Body of pancreas (tissue), 4 donors: Measurements from ENCODE around the gene COPE. TPM values are rescaled to one million over a fixed set of nuclear protein-coding genes. Genes with fewer than 3 reads are reported as not detected.

Source experiments
- ATAC-seq: fragments of 150-250 bp; one replicate; pipeline ENCODE4 v1.9.1; 2016
- DNase-seq, 4 donors: peaks; one replicate each; pipeline ENCODE4 v3.0.0-alpha.2; 2019
- H3K27ac ChIP-seq, 4 donors: fragments of 200-600 bp; sonication (generic); 1 replicate in 3 of 4; 2 replicates in 1 of 4; pipeline versions ENCODE4 v1.5.1 to v1.6.1; 2016 to 2019; ENCODE audit warnings: mild to moderate bottlenecking in 1 of 4, mixed read lengths in 1 of 4, moderate library complexity in 1 of 4
- H3K27me3 ChIP-seq, 2 donors: fragments of 200-600 bp; sonication (generic); one replicate each; pipeline ENCODE4 v1.6.0; 2016; ENCODE audit warnings: mild to moderate bottlenecking in 1 of 2
- H3K36me3 ChIP-seq, 2 donors: fragments of 200-600 bp; sonication (generic); replicated peaks in 1 of 2; 2 replicates each; pipeline ENCODE4 v1.5.1; 2016; ENCODE audit warnings: low read depth in 2 of 2; ENCODE audit not compliant: insufficient read depth in 1 of 2
- H3K4me1 ChIP-seq: fragments of 200-600 bp; sonication (generic); one replicate; pipeline ENCODE4 v1.6.0; 2016
- H3K4me3 ChIP-seq, 2 donors: fragments of 200-600 bp; sonication (generic); 1 replicate in 1 of 2; 2 replicates in 1 of 2; pipeline ENCODE4 v1.5.1; 2016 to 2019
- H3K9me3 ChIP-seq, 3 donors: fragments of 200-600 bp; sonication (generic); 1 replicate in 2 of 3; 2 replicates in 1 of 3; pipeline ENCODE4 v1.5.1; 2016
- POLR2A ChIP-seq, 3 donors: fragments of 450-650 bp; IDR thresholded peaks; one replicate each; pipeline ENCODE4 v1.6.1; 2016; ENCODE audit warnings: antibody characterized with exemption in 3 of 3, mild to moderate bottlenecking in 2 of 3
- WGBS, 2 donors: methylation state at CpG; one replicate each; pipeline ENCODE4 v1.1.5; 2017; 5-methylcytosine and 5-hydroxymethylcytosine counted together
- intact Hi-C: fragments of 100-400 bp; cut with DNase I; formaldehyde crosslinking; loops from one replicate; pipeline ENCODE4 v1.15.1; 2023
- total RNA-seq, 2 donors: library from RNA; depleted of rRNA; stranded (reverse); fragments of >200 nt; gene quantifications; one replicate each; pipeline ENCODE4 v1.1.0, GENCODE V29; 2016
- TF ChIP-seq, protein P1 (sequence below), 7 experiments: fragments of 450-650 bp in 4 of 7; fragments of 200-600 bp in 3 of 7; sonication (generic) in 3 of 7; IDR thresholded peaks; one replicate each; pipeline ENCODE4 v1.5.1; 2016 to 2019; ENCODE audit warnings: antibody characterized with exemption in 7 of 7

Gene COPE
- total RNA-seq, 2 donors from 2014 or later = 111 to 166 TPM

DNA sequence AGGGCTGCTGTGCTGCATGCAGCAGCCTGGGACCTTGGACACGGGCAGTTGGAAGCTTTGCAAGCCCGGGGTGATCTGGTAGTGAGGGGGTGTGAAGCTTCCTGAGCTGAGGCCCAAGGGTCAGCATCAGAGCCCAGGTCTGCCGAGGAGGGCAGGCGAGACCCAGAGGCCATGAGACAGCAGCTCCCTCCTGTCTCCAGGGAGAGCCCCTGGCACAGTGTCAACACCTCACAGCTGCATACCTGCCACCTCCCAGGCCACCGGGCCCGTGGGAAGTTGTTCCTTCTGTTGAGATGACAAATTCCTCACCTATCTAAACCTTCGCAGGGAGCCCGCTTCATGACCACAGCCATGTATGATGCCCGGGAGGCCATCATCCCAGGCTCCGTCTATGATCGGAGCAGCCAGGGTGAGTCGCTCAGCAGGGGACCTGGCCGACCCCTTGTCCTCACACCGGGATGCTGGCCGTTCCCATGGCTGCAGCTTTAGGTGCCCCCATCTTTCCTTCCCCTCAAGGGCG is 55.3 kb downstream of the COPE start:
- peak overlapping the region in 1 of 4 donors; percentile 29 for H3K27ac ChIP-seq
- intact Hi-C loops = no loop called here
- ATAC-seq (peak; percentile 12), DNase-seq (peak; percentile 46 to 57 (median 50))
- H3K9me3 ChIP-seq = no peaks in the 10 kb centered on the region
- TF ChIP-seq, protein P1, sequence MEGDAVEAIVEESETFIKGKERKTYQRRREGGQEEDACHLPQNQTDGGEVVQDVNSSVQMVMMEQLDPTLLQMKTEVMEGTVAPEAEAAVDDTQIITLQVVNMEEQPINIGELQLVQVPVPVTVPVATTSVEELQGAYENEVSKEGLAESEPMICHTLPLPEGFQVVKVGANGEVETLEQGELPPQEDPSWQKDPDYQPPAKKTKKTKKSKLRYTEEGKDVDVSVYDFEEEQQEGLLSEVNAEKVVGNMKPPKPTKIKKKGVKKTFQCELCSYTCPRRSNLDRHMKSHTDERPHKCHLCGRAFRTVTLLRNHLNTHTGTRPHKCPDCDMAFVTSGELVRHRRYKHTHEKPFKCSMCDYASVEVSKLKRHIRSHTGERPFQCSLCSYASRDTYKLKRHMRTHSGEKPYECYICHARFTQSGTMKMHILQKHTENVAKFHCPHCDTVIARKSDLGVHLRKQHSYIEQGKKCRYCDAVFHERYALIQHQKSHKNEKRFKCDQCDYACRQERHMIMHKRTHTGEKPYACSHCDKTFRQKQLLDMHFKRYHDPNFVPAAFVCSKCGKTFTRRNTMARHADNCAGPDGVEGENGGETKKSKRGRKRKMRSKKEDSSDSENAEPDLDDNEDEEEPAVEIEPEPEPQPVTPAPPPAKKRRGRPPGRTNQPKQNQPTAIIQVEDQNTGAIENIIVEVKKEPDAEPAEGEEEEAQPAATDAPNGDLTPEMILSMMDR (IDR thresholded peaks at IDR 0.05) = no peak
- no peak for TF ChIP-seq POLR2A (IDR thresholded peaks at IDR 0.05)
- peaks cover 36 to 64% of the 10 kb centered on the region in 2 donors for H3K36me3 ChIP-seq
- no peak overlapping the region for H3K4me3 ChIP-seq
- H3K27me3 ChIP-seq = no peaks in the 10 kb centered on the region
- H3K4me1 ChIP-seq = no peaks in the 10 kb centered on the region
- 49 to 62% methylated on average over 7 to 16 of the region's 16 CpGs for WGBS, 2 donors

GRCh38 chr19:18862976-18863842 is 56.0 kb downstream of the COPE start:
- Histone ChIP-seq H3K27ac (no peak overlapping the region), H3K9me3 (no peaks in the 10 kb centered on the region), H3K36me3 (peaks cover 36 to 67% of the 10 kb centered on the region in 2 donors), H3K4me3 (no peak overlapping the region), H3K4me1 (no peaks in the 10 kb centered on the region), H3K27me3 (no peaks in the 10 kb centered on the region)
- intact Hi-C loops = no loop called here
- 86 to 90% methylated on average over 17 to 33 of the region's 33 CpGs for WGBS, 2 donors
- TF ChIP-seq, protein P1 (IDR thresholded peaks at IDR 0.05) = no peak
- no peak for TF ChIP-seq POLR2A (IDR thresholded peaks at IDR 0.05)
- ATAC-seq (no peak), DNase-seq (no peak)

GRCh38 chr19:18861917-18862316 is 57.3 kb downstream of the COPE start:
- Histone ChIP-seq H3K27me3 (no peaks in the 10 kb centered on the region), H3K9me3 (no peaks in the 10 kb centered on the region), H3K27ac (no peak overlapping the region), H3K36me3 (peaks cover 40 to 67% of the 10 kb centered on the region in 2 donors), H3K4me3 (no peak overlapping the region), H3K4me1 (no peaks in the 10 kb centered on the region)
- intact Hi-C loops = no loop called here
- TF ChIP-seq, protein P1 (IDR thresholded peaks at IDR 0.05) = no peak
- no peak for TF ChIP-seq POLR2A (IDR thresholded peaks at IDR 0.05)
- WGBS, 2 donors = 95% methylated on average over 8 to 12 of the region's 12 CpGs
- no peak for ATAC-seq
- no peak for DNase-seq

- no peak for ATAC-seq
- no peaks in the 10 kb centered on the region for H3K27me3 ChIP-seq
- no peak overlapping the region for H3K4me3 ChIP-seq
- intact Hi-C loops = no loop called here
- 76 to 95% methylated on average over 7 to 9 of the region's 9 CpGs for WGBS, 2 donors
- H3K9me3 ChIP-seq = no peaks in the 10 kb centered on the region
- H3K36me3 ChIP-seq = peaks cover 46 to 72% of the 10 kb centered on the region in 2 donors
- H3K27ac ChIP-seq = no peak overlapping the region
- H3K4me1 ChIP-seq = no peaks in the 10 kb centered on the region
- DNase-seq = no peak
- no peak for TF ChIP-seq POLR2A (IDR thresholded peaks at IDR 0.05)
- TF ChIP-seq, protein P1 (IDR thresholded peaks at IDR 0.05) = no peak
Measured at GRCh38 chr19:18861235-18861634, 58.0 kb downstream of the COPE start.
